HG02884 (cell line): Measurements from ENCODE around the gene ELOVL2.
"Not testable (repeated sequence)": the region's sequence is repeated elsewhere in the genome, so short reads cannot be mapped to it uniquely, and the experiment has no call there.

Source experiments
- ATAC-seq: cut with Tn5 transposase; IDR thresholded peaks from one replicate; pipeline ENCODE4 v1.9.1; 2021; ENCODE audit warnings: mild to moderate bottlenecking, moderate library complexity; ENCODE audit not compliant: unreplicated experiment

ELOVL2 gene

GRCh38 chr6:10993896-10994295 lies 50.2 kb downstream of the ELOVL2 start:
- ATAC-seq, result no peak

- no peak for ATAC-seq
Observed at GRCh38 chr6:10991115-10991514, 53.0 kb downstream of the ELOVL2 start.

- ATAC-seq, result no peak
Observed at GRCh38 chr6:10989587-10989986, 54.5 kb downstream of the ELOVL2 start.

GRCh38 chr6:10984959-10985358 lies 59.1 kb downstream of the ELOVL2 start:
- ATAC-seq, result not testable (repeated sequence)

- ATAC-seq, result no peak
Observed at GRCh38 chr6:10981409-10981808, 62.7 kb downstream of the ELOVL2 start.

- no peak for ATAC-seq
Observed at GRCh38 chr6:10979603-10980002, 64.5 kb downstream of the ELOVL2 start.

GRCh38 chr6:10977231-10977968 lies 66.7 kb downstream of the ELOVL2 start:
- no peak for ATAC-seq

GRCh38 chr6:10976571-10976970 lies 67.5 kb downstream of the ELOVL2 start:
- no peak for ATAC-seq

- ATAC-seq, result no peak
Observed at GRCh38 chr6:10972196-10972595, 71.9 kb downstream of the ELOVL2 start.

GRCh38 chr6:10970731-10971130 lies 73.4 kb downstream of the ELOVL2 start:
- ATAC-seq, result no peak

- ATAC-seq, result no peak
Observed at GRCh38 chr6:10968776-10969175, 75.3 kb downstream of the ELOVL2 start.

- ATAC-seq, result peak; percentile 85
Observed at GRCh38 chr6:10964684-10965083, 79.4 kb downstream of the ELOVL2 start.

- no peak for ATAC-seq
Observed at GRCh38 chr6:10963113-10963512, 81.0 kb downstream of the ELOVL2 start.

- peak; percentile 44 for ATAC-seq
Observed at GRCh38 chr6:10962673-10963072, 81.4 kb downstream of the ELOVL2 start.

GRCh38 chr6:10961837-10962236 lies 82.3 kb downstream of the ELOVL2 start:
- ATAC-seq, result no peak

GRCh38 chr6:10960171-10960570 lies 83.9 kb downstream of the ELOVL2 start:
- no peak for ATAC-seq

GRCh38 chr6:10957414-10957886 lies 86.7 kb downstream of the ELOVL2 start:
- no peak for ATAC-seq

GRCh38 chr6:10956776-10957175 lies 87.3 kb downstream of the ELOVL2 start:
- no peak for ATAC-seq

- peak; percentile 91 for ATAC-seq
Observed at GRCh38 chr6:10954590-10955010, 89.5 kb downstream of the ELOVL2 start.

GRCh38 chr6:10951675-10952282 lies 92.3 kb downstream of the ELOVL2 start:
- no peak for ATAC-seq

GRCh38 chr6:10949579-10950490 lies 94.3 kb downstream of the ELOVL2 start:
- no peak for ATAC-seq
